GM18520 (cell line): ENCODE results near the gene SERPINA10.
"Not testable (repeated sequence)": the region's sequence is repeated elsewhere in the genome, so short reads cannot be mapped to it uniquely, and the experiment has no call there.

Experiments used
- ATAC-seq: cut with Tn5 transposase; IDR thresholded peaks from one replicate; pipeline ENCODE4 v1.9.1; 2021; ENCODE audit not compliant: unreplicated experiment

The SERPINA10 gene

DNA sequence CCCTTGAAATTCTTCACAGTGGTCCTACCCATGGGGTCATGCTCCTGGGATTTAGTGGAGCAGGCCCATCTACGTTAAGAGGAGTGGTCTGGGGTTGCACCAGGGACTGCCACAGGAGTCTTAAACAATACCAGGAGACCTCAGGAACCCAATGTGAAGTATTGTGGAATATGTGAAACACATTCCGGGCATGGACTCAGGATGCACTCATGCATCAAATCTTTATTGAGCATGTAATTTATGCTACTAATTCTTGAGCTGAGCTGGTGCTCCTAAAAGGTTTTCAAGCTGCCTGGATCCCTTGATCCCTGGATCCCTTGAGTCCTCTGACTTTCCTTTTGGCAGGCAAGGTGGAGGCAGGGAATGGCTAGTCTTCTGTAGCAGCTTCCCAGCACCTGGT, 8.8 kb downstream of the SERPINA10 start:
- no peak for ATAC-seq

DNA sequence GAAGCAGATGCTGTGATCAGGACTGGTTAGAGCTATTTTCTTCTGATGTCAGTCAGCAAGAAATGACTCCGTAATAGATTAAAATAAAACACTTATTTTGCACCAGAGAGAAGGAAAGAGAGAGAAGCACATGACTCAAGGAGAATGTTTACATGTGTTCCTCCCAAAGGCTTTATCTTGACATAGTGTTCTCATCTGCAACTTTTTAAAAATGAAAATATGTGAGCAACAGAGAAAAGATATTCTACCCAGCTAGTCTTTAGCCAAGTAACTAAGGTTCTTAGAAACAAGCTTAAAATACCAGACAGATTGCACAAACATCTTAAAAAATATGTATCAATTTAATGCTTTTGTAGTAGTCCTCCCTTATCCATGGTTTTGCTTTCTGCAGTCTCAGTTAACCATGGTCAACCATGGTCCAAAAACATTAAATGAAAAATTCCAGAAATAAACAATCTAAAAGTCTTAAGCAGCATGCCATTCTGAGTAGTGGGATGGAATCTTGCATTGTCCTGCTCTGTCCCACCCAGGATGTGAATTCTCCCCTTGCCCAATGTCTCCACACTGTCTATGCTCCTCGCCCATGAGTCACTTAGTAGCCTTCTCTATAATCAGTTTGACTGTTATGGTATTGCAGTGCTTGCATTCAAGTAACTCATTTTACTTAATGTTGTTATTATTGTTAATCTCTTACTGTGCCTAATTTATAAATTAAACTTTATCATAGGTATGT, 9.9 kb downstream of the SERPINA10 start:
- ATAC-seq: no peak

DNA sequence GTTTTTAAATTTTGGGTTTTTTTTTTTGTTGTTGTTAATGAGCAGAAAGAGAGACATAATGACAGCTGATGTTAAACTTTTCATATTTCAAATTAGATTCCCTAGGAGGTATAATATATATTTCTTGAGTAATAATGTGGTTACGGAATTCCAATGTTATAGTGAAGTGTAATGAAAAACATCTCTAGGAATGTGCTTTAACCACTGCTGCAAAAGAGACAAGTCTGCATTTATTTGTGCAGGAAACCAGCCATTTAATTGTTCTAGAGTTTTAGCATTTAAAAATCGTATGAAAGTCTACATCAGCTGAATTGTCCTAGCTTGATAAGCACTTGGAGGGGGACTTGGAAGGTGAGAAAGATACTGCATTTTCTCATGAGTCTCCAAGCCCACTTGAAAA, 14.3 kb downstream of the SERPINA10 start:
- no peak for ATAC-seq

DNA sequence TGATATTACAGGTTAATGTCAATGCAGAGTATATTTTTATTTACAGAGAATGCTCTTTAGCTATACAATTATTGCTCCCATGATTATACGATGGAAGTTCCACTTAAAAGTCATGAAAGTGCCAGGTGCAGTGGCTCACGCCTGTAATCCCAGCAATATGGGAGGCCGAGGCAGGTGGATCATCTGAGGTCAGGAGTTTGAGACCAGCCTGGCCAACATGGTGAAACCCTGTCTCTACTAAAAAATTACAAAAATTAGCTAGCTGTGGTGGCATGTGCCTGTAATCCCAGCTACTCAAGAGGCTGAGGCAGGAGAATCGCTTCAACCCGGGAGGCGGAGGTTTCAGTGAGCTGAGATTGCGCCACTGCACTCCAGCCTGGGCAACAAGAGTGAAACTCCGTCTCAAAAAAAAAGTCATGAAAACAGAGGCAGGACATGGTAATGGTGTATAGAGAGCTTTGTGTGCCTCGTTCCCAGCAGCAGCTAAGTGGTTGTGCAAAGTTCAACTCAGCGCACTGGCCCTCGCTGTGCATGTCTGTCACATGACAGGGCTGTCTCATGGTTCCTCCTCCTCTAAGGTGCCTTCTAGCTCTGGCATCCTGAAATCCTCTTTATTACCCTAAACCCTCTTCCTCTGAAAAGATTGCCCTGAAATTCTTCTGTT, 16.0 kb downstream of the SERPINA10 start:
- not testable (repeated sequence) for ATAC-seq

DNA sequence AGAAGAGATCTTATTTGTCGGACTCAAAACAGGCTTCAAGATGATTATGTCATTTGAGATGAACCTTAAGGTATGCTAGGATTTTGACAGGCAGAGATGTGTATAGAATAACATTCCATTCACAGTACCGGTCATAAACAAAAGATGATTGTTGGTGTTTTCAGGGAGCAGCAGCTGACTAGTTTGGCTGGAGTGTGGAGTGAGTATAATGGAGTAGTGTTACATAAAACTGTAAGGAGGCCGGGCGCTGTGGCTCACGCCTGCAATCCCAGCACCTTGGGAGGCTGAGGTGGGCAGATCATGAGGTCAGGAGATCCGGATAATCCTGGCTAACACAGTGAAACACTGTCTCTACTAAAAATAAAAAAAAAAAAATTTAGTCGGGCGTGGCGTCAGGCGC, 23.9 kb downstream of the SERPINA10 start:
- ATAC-seq: no peak

DNA sequence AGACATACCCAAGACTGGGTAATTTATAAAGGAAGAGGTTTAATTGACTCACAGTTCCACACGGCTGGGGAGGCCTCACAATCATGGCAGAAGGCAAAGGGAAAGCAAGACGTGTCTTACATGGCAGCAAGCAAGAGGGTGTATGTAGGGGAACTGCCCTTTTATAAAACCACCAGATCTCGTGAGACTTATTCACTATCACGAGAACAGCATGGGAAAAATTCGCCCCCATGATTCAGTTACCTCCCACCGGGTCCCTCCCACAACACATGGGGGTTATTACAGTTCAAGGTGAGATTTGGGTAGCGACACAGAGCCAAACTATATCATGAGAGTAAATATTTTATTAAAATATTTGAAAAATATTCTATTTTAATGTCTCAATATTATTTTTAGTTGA, 24.5 kb downstream of the SERPINA10 start:
- ATAC-seq: not testable (repeated sequence)

DNA sequence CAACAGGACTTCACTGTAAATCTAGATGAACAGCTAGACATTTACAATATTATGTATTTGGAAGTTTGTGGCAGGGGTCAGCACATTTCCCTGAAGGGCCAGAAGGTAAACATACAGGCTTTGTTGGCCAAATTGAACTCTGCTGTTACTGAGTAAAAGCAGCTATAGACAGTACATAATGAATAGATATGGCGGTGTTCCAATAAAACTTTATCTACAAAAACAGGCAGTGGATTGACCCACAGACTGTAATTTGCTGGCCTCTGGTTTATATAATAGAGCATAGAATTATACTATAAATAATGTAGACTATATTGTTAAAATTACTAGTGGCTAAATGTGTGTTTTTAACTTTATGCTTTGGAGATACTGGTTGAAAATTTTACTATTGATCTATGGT, 25.7 kb downstream of the SERPINA10 start:
- no peak for ATAC-seq

DNA sequence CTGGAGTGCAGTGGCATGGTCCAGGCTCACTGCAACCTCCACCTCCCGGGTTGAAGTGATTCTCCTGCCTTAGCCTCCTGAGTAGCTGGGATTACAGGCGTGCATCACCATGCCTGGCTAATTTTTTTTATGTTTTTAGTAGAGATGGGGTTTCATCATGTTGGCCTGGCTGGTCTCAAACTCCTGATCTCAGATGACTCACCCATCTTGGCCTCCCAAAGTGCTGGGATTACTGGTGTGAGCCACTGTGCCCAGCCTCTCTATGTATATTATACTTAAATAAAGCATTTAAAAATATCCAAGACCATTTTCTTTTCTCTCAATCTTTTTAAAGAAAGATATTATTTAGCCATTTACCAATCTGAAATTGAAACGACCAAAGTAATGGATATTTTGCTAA, 28.9 kb downstream of the SERPINA10 start:
- ATAC-seq: not testable (repeated sequence)

DNA sequence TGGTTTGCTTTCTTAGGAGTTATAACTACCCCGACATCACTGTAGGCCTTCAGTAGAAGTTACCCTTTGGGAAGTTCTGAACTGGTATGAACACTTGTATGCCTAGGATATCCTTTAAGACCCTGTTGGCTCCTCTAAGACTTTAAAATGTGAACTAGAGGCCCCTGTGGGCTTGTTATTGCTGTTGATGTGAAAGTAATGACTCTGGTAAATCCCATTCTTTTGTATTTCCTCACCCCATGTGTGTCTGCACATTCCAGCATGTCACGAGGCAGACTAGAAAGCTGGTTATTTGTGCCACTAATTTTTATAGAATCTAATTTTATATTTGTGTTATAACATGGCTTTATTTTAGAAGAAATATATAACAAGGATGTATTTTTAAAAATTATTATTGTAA, 48.9 kb downstream of the SERPINA10 start:
- ATAC-seq: no peak

DNA sequence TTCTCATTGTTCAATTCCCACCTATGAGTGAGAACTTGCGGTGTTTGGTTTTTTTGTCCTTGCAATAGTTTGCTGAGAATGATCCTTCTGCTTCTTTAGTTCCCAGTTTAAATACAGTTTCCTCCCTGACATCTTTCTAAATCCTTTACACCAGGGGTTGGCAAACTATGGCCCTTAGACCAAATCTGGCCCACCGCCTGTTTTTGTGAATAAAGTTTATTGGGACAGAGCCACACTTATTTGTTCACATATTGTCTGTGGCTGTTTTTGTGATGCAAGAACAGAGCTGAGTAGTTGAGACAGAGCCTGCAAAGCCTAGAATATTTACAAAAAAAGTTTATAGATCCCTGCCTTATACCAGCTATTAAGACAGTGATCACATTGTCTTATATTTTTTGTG, 53.7 kb downstream of the SERPINA10 start:
- no peak for ATAC-seq

DNA sequence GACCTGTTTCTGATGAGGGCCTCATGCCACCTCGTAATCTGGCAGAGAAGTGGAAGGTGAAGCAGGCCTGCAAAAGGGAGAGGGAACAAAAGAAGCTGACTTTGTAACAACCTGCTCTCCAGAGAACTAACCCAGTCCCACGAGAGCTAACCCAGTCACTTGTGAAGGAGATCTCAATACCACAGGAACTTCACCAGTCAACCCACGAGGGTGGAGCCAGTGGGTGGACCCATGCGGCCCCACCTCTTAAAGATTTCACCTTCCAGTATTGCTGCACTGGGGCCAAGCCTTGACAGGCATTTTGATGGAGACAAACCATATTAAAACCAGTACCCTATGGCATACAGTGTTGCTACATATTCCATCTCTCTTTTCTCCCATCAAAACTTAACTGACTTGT, 55.1 kb downstream of the SERPINA10 start:
- ATAC-seq: no peak

DNA sequence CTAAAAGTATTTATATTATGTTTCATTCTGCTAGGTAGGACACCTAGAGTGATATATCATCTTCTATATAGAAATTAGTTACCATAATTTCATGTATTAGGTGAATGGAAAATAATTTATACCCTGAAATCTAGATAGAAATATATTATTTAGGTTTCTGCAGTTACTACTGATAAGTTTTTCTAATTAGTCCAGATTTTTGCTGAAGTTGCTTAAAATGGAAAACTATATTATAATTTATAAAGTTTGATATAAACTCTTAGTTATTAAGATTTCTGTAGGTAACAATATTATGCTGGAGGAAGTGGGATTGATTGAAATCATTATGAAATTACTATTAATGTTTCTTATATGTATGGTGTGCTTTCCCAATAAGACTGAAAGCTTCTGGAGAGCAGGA, 56.0 kb downstream of the SERPINA10 start:
- no peak for ATAC-seq
